NT2/D1 (cell line): Measurements from ENCODE around the gene PPFIBP1.

Source experiments
- SUZ12 ChIP-seq: IDR thresholded peaks from 2 replicates; pipeline ENCODE4 v1.6.1; 2011; ENCODE audit not compliant: insufficient read length, insufficient read depth; ENCODE audit errors: extremely low read depth
- YY1 ChIP-seq: IDR thresholded peaks from 2 replicates; pipeline ENCODE4 v1.6.1; 2011; ENCODE audit not compliant: insufficient read length, insufficient read depth
- ZNF274 ChIP-seq: IDR thresholded peaks from 2 replicates; pipeline ENCODE4 v1.6.1; 2011; ENCODE audit warnings: mild to moderate bottlenecking, low read depth, low read length

DNA sequence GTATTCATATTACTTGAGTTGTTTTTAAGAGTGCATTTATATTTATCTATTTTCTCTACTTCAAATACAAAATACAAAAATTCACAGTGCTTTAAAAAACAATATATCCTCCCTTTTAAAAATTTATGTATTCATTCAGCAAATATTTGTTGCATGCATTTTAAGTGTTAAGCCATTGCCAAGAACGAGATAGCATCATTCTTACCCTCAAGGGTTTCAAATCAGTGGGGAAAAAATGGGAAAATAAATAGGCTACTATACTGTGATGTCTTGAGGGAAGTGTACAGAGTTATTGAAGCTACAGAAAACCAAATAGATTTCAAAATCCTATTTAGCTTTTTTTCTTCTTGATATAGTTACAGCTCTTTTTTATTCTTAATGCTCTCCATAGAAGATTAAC, 209.8 kb downstream of the PPFIBP1 start:
- no peak for TF ChIP-seq ZNF274
- no peak for TF ChIP-seq YY1
- no peak for TF ChIP-seq SUZ12
